Psoas muscle (tissue), 8 donors: ENCODE measurements around the gene CASR. TPM values are rescaled to one million over a fixed set of nuclear protein-coding genes. Genes with fewer than 3 reads are reported as not detected.

ENCODE experiments used
- ATAC-seq, 4 donors: fragments of 200-7000 bp; cut with Tn5 transposase; one replicate each; pipeline ENCODE4 v1.9.1; 2020; ENCODE audit warnings: moderate library complexity in 3 of 4, mild to moderate bottlenecking in 2 of 4
- DNase-seq, 2 donors: peaks; one replicate each; pipeline ENCODE4 v3.0.0-alpha.2; 2020
- H3K27ac ChIP-seq: fragments of 200-600 bp; one replicate; pipeline ENCODE4 v1.8.0; 2022
- H3K27me3 ChIP-seq, 3 donors: fragments of 200-600 bp in 1 of 3; one replicate each; pipeline versions ENCODE4 v1.6.1 to v1.8.0; 2013 to 2022; ENCODE audit warnings: low read length in 2 of 3, mild to moderate bottlenecking in 2 of 3, moderate library complexity in 1 of 3; ENCODE audit not compliant: insufficient read depth in 3 of 3
- H3K36me3 ChIP-seq, 2 donors: fragments of 200-600 bp in 1 of 2; one replicate each; pipeline versions ENCODE4 v1.6.1 to v1.8.0; 2013 to 2022; ENCODE audit warnings: low read depth in 1 of 2, mild to moderate bottlenecking in 1 of 2, moderate library complexity in 1 of 2; ENCODE audit not compliant: insufficient read depth in 1 of 2
- H3K4me1 ChIP-seq: fragments of 200-600 bp; one replicate; pipeline ENCODE4 v1.8.0; 2022
- H3K4me3 ChIP-seq: fragments of 200-600 bp; one replicate; pipeline ENCODE4 v1.8.0; 2022; ENCODE audit warnings: mild to moderate bottlenecking
- H3K9me3 ChIP-seq: fragments of 200-600 bp; one replicate; pipeline ENCODE4 v1.8.0; 2022
- CTCF ChIP-seq: fragments of 200-600 bp; IDR thresholded peaks from one replicate; pipeline ENCODE4 v1.8.0; 2022; ENCODE audit warnings: antibody characterized with exemption
- WGBS, 3 donors: extraction: QIAGEN DNeasy Blood & Tissue Kit; methylation state at CpG; one replicate each; pipeline versions ENCODE4 v1.1.6 to v1.1.7; 2013; 5-methylcytosine and 5-hydroxymethylcytosine counted together
- intact Hi-C, 2 donors: fragments of 100-400 bp; cut with DNase I; formaldehyde crosslinking; loops; one replicate each; pipeline versions ENCODE4 v1.11.0 to v1.14.2; 2022
- polyA plus RNA-seq, 3 donors: library from polyadenylated mRNA; stranded (reverse); fragments of 200-250 nt; gene quantifications; one replicate each; pipeline ENCODE4 v1.2.3, GENCODE V29; 2013
- total RNA-seq, 4 donors: library from RNA; stranded (reverse); fragmentation: NEBNext Ultra II Directional in 2 of 4; extraction: Animal tissue kit (Norgen Biotek cat#: 25700) in 2 of 4; gene quantifications; one replicate each; pipeline versions ENCODE4 v1.2.1 to v1.2.4, GENCODE V29; 2021 to 2023
- donor health status: healthy with polysubstance abuse.
- donor health status: DM: no; HTN: no; CAD: no; lungs with moderate emphysema.
- donor health status: Bipolar disorder and iron deficiency.
- donor health status: healthy.
- donor health status: DM: yes; HTN: yes; CAD: no.
- donor health status: DM: no; HTN: no; CAD: no.
- donor health status: DM: no; HTN: no; CAD: no.
- donor health status: DM: yes; HTN: yes; CAD: no.

Gene CASR
- total and polyA plus RNA-seq, 7 donors, result 0.02 TPM; not detected in 6

- no peak overlapping the region for H3K4me3 ChIP-seq
- TF ChIP-seq CTCF, result no peak
- intact Hi-C loops, result no loop called here
Observed at GRCh38 chr3:122219242-122219872, 35.9 kb downstream of the CASR start.

GRCh38 chr3:122227036-122227781 lies 43.7 kb downstream of the CASR start:
- no peak overlapping the region for H3K27ac ChIP-seq
- 89 to 90% (median 89%) methylated on average over 22 to 23 of the region's 23 CpGs for WGBS, 3 donors

More at GRCh38 chr3:122219242-122219872, 35.9 kb downstream of the CASR start:
- no peak overlapping the region for H3K27ac ChIP-seq
- no peaks in the 10 kb centered on the region for H3K9me3 ChIP-seq
- no peaks in the 10 kb centered on the region for H3K36me3 ChIP-seq
- peaks cover 0 to 4% (median 0%) of the 10 kb centered on the region in 3 donors for H3K27me3 ChIP-seq
- DNase-seq (no peak), ATAC-seq (no peak)
- no peaks in the 10 kb centered on the region for H3K4me1 ChIP-seq
- WGBS, 3 donors, result 78 to 80% (median 79%) methylated on average over 1 of the region's 1 CpG

GRCh38 chr3:122230174-122230573 lies 46.7 kb downstream of the CASR start:
- DNase-seq (no peak), ATAC-seq (no peak)
- 76 to 83% (median 76%) methylated on average over 22 to 23 of the region's 23 CpGs for WGBS, 3 donors

More at GRCh38 chr3:122227036-122227781, 43.7 kb downstream of the CASR start:
- no peak for DNase-seq
- no peaks in the 10 kb centered on the region for H3K4me1 ChIP-seq
- TF ChIP-seq CTCF, result no peak
- no peak overlapping the region for H3K4me3 ChIP-seq
- H3K36me3 ChIP-seq, result no peaks in the 10 kb centered on the region
- intact Hi-C loops, result no loop called here
- no peak for ATAC-seq
- H3K9me3 ChIP-seq, result no peaks in the 10 kb centered on the region
- peaks cover 0 to 4% (median 0%) of the 10 kb centered on the region in 3 donors for H3K27me3 ChIP-seq

GRCh38 chr3:122231465-122232157 lies 48.1 kb downstream of the CASR start:
- no peak overlapping the region for H3K27ac ChIP-seq
- intact Hi-C loops, result no loop called here
- no peak for TF ChIP-seq CTCF
- no peaks in the 10 kb centered on the region for H3K36me3 ChIP-seq
- ATAC-seq (no peak), DNase-seq (no peak)
- peaks cover 0 to 4% (median 0%) of the 10 kb centered on the region in 3 donors for H3K27me3 ChIP-seq
- H3K4me3 ChIP-seq, result no peak overlapping the region
- 25 to 32% (median 31%) methylated on average over 9 of the region's 9 CpGs for WGBS, 3 donors
- no peaks in the 10 kb centered on the region for H3K9me3 ChIP-seq
- no peaks in the 10 kb centered on the region for H3K4me1 ChIP-seq

More at GRCh38 chr3:122230174-122230573, 46.7 kb downstream of the CASR start:
- Histone ChIP-seq H3K4me3 (no peak overlapping the region), H3K4me1 (no peaks in the 10 kb centered on the region), H3K36me3 (no peaks in the 10 kb centered on the region), H3K27me3 (peaks cover 0 to 4% (median 0%) of the 10 kb centered on the region in 3 donors), H3K27ac (no peak overlapping the region), H3K9me3 (no peaks in the 10 kb centered on the region)
- intact Hi-C loops, result no loop called here
- no peak for TF ChIP-seq CTCF
